HG03135 (cell line): Measurements from ENCODE around the gene SRPRB.

Experiments used
- ATAC-seq: cut with Tn5 transposase; IDR thresholded peaks from one replicate; pipeline ENCODE4 v1.9.1; 2021; ENCODE audit warnings: mild to moderate bottlenecking, moderate library complexity; ENCODE audit not compliant: unreplicated experiment

SRPRB gene

DNA sequence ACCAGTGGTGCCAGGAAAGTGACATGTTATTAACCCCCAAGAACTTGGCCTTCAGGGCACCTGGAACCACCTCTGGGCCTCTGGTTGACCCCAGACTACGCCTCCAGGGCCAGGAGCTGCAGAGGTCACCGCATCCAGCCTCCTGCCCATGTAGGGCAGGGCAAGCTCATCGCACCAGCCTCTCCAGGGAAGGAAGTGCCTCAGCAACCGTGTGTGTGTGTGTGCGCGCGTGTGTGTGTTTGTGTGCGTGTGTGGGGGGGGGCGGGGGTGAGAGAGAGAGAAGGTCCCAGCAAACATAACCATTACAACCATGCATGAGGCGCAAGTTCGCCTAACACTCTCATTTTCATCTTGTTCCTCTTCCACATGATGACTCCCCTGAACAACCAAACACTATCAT, 58.3 kb downstream of the SRPRB start:
- no peak for ATAC-seq

DNA sequence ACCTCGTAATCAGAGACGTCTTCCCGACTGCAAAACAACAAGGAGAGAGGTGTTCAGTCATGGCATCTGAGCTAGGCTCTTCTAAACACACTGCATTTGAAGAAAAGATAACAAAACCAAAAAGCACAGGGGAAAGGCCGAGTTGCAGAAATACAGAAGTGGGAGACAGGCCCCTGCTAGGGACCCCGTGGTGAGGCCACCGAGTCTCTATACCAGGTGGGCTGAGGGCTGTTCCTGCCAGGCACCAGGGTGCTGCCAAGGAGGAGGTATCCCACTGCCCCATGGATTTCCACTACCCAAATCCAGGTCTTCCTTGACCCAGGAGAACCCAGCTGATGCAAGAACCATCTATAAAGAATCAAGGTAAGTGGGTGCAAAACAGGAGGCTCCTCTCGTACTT, 59.0 kb downstream of the SRPRB start:
- ATAC-seq: no peak

DNA sequence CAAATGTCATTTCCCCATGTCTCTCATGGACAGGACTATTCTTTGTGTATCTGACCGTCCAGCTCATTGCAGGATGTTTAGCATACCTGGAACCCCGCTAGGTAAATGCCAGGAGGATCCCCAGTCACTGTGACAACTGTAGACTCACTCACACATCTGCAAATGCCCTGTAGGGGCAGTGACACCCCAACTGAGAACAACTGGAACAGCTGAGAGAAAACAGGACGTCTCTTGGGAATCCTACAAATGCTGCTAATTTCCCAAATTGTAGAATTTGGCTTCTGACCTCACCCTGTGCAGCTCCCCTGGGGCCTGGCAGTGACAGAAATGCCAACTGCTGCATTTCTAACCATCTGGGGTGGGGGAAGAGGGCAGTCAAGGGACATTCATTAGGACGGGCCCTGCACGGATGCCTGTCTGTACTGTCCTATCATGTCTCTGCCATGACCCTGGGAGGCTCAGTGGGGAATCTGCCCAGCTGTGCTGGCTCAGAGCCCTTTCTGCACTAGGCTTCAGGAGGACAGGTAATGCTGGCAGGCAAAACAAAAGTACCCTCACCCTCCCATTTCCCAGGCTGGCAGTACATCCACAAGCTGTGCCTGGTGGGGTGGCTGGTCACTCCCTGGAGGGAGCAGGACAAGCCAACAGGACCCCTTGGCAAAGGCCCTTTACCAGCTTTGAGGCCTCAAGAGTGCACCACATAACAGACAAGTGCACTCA, 59.7 kb downstream of the SRPRB start:
- no peak for ATAC-seq

DNA sequence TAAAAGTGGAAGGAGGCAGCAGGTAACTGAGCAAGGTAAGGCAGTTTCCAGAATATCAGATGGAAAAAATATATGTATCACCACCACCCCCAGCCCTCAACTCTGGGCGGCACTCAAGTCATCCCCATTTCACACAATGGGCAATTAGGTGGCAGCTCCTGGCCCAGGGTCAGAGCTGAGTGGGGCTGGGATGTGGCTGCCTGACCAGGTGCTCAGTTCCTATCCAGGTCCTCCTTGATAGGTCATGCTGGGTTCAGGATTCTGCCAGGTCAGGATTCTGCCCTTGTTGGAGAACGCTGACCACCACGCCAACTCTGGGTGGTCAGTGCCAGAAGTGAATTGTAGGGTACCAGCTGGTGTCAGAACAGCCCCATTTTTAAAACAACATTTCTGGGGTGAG, 60.5 kb downstream of the SRPRB start:
- no peak for ATAC-seq

DNA sequence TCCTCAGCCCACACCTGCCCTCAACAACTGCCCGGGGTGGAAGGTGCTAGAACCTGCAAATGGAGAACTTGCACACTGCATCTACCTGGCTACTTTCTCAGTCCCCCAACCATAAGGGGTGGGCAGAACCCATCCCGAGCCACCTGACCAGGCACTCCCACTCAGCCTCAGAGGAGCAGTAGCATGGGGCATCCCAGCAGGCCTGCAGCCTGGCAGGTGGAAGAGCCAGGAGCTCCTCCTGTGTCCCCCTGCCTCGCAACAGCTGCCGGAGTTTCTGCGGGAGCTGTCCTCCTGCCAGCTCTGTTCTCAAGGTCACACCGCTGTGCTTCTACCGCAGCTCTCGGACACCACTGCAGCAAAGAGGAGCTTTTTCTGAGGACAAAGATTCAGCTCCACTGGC, 62.6 kb downstream of the SRPRB start:
- ATAC-seq: no peak

DNA sequence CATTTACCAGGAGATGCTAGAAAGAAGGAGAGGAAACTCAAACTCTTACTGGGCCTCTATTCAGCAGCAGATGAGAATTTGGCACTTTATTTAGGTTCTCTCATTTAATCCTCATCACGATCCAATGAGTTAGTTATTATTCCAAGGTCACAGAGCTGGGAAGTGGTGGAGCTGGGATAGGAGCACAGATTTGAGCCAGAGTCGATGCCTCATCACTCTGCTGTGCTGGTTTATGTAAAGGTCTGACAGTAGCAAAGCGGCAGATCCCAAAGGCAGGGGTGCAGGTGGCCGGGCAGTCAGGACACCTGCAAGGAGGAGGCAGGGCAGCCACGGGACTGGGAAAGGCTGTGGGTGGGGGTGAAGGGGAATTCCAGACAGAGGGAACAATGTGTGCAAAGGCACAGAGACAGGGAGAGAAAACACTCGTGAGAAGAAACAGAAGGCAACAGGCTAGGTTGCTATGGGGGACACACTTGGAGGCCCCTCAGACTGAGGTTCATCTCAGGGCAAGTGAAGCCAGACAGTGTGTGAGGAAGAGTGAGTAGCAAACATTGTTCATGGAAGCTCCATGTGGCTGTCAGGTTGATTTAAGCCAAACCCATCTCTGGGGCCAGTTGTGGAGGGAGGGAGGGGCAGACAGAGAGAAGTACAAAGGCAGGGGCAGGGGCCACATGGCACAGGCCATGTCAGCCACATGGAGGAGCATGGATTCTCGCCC, 63.3 kb downstream of the SRPRB start:
- ATAC-seq: no peak

DNA sequence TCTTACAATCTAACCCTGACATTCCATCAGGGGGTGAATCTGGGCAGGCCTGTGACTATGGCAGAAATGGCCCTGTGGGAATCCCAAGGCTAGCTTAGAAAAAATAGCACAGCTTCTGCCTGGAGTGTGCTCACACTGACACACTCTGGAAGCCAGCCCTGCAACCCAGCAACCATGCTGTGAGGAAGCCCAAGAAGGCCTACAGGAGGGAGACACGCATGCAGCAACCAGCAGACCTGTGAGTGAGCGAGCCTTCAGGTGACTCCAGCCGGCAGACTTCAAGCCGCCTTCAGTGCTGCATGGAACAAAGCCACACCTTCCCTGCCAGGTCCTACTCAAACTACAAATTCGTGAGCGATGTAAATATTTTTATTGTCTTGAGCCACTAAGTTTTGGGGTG, 64.0 kb downstream of the SRPRB start:
- no peak for ATAC-seq

DNA sequence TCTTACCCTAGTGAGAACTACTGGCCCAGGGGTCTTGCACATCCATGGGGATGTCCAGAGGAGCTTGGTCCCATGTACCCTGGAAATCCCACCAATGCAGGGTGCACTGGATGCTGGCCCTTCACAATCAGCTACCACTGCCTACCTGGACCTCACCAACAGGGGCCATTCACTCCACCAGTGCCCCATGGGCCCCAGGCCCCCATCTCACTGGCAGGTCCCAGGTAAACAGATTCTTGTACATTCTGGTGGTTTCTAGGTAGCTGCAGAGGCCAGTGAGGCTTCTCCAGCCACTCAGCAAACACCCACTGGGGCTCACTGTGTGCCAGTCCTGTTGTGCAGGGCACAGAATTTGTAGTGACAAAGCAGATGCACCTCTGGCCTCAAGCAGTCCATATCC, 65.2 kb downstream of the SRPRB start:
- no peak for ATAC-seq
